CD4-positive, alpha-beta T cell treated with Interleukin-10 for 1 hour (primary cell): ENCODE results near the gene IFNA7.
"Not testable (repeated sequence)": the region's sequence is repeated elsewhere in the genome, so short reads cannot be mapped to it uniquely, and the experiment has no call there.

Experiments
- DNase-seq: peaks from one replicate; pipeline ENCODE4 v3.0.0-alpha.2; 2020

IFNA7 gene

GRCh38 chr9:21202105-21202504, at the start of gene IFNA7:
IFNA7 (minus strand) TSS chr9:21202205; CDS start chr9:21202165, 40 bp downstream.
- DNase-seq: not testable (repeated sequence)

GRCh38 chr9:21251638-21252037, 49.6 kb upstream of the IFNA7 start:
- DNase-seq: no peak

DNA sequence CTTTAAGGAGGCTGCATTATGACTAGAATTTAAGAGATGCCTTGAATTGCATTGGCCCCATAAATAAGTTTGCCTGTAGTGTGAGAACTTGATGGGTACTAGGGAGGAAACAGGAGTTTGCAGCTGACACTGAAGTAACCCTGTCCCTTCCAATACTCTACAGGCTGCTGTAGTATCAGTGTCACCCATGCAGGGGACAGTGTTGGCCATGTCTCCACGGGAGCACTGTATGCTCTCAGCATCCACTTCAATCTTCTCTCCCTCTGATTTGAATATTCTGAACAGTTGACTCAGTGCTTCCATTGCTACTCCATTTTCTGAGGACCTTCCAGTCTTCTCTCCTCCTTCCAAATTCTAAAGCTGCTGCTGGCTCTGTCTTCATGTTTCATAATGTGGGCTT, 49.2 kb upstream of the IFNA7 start:
- DNase-seq: no peak

DNA sequence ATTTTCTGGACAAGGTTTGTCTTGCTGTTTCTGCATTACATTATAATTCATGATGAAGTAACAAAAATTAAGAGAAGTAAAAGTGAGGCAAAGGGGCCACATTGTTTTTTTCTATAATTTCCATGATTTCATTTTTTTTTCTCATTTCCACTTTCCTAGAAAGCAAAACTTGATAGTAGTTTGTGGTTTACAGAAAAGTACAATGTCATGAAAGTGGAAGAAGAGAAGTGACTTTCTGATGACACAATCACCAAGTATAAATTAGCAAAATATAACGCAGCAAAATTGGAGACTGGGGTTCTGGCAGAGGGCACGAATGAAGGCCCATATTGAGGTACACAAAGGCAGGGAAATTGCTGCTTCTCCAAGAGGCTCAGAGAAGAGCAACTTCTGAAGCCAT, 42.8 kb upstream of the IFNA7 start:
- no peak for DNase-seq

DNA sequence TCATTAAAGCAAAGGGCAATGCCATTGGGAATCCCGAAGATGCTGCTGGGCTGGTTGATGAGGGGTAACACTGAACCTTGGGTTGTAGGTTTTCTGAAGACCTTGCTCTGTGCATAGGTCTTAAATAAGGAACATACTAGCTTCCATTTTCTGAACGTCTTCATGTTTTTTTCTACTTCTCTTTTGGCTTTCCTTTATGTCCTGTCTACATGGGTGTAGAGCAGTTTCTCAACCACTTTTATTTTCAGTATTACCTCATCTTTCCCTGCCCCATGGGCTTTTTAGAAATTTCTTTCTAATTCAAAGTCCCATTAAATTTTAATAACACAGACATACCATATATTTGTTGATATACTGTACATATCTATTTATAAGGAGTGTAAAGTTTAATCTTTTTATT, 37.9 kb upstream of the IFNA7 start, which contains the start of gene IFNA14:
IFNA14 (minus strand) TSS at position 95 of the 400 bp plus-strand sequence; CDS start at position 25, 70 bp downstream.
- no peak for DNase-seq

DNA sequence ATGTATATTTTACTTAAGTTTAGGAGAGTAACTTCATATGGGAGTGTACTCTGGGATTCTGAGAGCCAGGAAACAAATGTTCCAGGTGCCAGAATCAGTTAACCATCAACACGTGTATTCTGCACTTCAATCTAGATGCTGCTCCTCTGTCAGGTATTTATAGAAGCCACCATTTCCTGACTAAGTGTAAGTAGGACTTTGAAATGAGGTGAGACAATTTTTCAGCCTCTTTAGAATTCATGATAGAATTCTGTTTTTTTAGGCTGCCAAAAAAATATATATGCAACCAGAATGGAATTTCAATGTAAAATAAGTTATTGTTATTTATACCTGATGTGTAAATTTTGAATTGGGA, 34.3 kb upstream of the IFNA7 start:
- DNase-seq: not testable (repeated sequence)

DNA sequence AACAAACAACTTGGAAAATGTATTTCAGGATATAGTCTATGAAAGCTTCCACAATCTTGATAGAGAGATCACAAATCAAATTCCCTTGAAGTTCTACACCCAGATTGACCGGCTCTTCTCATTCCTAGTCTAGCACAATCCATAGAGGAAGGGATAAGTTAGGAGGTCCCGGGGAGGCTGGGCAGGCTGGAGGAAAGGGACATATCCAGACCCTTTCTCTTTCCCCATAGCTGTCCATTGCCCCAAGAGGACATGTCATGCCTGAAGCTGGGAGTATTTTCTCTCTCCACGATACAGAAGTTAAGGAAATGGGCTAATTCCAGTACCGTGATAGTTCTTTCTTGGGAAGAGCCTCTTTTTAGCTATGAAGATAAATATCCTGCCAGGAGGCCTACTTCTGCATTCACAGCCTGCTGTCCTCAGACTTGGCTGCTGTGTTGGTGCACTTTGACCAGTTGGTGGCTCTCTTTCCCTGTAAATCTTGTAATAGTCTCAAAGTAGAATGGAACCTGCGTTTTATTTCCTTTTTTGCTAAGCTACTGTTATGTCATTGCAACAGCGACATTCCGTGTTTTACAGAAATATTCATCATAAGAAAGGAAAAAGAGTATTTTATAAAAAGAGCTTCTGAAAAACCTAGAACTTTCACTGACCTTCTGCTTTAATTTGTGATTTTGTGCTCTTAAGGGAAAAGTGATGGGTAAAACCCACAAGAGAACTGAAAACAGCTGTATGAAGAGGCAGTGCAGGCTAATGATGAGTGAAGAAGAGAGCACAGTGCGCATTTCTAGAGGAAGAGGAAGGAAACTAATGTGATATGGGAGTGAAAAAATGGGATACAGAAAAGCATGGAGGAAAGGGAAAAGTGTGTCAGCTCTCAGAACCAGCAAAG, 33.7 kb upstream of the IFNA7 start:
- DNase-seq: peak; percentile 57

DNA sequence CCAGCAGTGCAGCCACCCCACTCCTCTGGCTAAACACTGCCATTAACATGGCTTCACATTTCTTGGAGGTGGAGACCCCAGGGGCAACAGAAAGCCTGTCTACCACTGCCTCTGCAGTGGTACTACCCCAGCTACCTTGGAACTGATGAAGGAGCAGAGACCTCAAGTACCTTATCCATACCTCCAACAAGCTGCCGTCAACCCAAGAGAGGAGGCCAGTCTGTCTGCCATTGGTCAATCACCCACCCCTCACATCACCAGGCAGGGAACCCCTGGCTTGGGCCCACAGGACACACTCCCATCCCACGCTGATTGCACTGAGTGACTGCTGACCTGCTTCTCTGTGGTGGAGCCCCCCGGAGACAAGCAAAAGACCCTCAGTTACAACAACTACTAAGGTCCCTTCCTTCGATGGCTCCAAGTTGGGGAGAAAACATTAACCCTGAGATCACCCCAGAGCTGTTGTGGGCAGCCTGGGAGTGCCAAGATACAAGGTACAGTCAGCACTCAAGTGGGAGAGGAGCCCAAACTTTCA, 32.2 kb upstream of the IFNA7 start:
- no peak for DNase-seq

- no peak for DNase-seq
Observed at GRCh38 chr9:21233258-21233657, 31.3 kb upstream of the IFNA7 start.

- no peak for DNase-seq
Observed at GRCh38 chr9:21228122-21228521, 26.1 kb upstream of the IFNA7 start, which contains the start of gene IFNA17. IFNA17 (minus strand) TSS chr9:21228222; CDS start chr9:21228173, 49 bp downstream.

- not testable (repeated sequence) for DNase-seq
Observed at GRCh38 chr9:21217211-21217610, 15.2 kb upstream of the IFNA7 start, which contains the start of gene IFNA16. IFNA16 (minus strand) TSS chr9:21217311; CDS start chr9:21217305, 6 bp downstream.

DNA sequence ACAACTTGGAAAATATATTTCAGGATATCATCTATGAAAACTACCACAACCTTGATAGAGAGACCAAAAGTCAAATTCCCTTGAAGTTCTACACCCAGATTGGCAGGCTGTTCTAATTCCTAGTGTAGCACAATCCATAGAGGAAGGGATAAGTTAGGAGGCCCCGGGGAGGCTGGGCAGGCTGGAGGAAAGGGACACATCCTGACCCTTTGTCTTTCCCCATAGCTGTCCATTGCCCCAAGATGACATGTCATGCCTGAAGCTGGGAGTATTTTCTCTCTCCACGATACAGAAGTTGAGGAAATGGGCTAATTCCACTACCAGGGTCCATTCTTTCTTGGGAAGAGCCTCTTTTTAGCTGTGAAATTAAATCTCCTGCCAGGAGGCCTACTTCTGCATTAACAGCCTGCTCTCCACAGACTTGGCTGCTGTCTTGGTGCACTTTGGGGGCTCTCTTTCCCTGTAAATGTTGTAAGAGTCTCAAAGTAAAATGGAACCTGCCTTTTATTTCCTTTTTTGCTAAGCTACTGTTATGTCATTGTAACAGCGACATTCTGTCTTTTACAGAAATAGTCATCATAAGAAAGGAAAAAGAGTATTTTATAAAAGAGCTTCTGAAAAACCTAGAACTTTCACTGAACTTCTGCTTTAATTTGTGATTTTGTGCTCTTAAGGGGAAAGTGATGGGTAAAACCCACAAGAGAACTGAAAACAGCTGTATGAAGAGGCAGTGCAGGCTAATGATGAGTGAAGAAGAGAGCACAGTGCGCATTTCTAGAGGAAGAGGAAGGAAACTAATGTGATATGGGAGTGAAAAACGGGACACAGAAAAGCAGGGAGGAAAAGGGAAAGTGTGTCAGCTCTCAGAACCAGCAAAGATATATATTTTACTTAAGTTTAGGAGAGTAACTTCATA, 11.7 kb upstream of the IFNA7 start:
- DNase-seq: not testable (repeated sequence)

DNA sequence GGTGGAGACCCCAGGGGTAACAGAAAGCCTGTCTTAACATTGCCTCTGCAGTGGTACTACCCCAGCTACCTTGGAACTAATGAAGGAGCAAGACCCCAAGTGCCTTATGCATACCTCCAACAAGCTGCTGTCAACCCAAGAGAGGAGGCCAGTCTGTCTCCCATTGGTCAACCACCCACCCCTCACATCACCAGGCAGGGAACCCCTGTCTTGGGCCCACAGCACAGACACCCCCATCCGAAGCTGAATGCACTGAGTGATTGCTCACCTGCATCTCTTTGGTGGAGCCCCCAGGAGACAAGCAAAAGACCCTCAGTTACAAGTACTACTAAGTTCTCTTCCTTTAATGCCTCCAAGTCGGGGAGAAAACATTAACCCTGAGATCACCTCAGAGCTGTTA, 10.2 kb upstream of the IFNA7 start:
- not testable (repeated sequence) for DNase-seq

DNA sequence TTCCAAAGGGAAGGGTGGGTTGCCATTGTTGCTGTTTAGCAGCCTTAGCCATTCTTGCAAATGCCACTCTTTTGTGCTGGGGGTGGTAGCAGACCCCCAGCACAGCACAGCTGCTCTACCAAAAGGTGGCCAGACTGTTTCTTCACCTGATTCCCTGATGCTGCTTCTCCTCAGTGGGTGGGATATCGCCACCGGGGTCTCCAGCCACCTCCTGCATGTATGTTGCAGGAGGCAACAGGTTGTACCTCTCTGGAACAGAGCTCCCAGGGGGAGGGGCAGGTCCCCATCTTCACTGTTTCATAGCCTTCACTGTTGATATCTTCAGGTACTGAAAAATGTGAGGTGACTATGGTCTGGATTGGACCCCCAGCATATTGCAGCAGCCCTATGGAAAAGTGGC, 8.8 kb upstream of the IFNA7 start:
- DNase-seq: not testable (repeated sequence)

DNA sequence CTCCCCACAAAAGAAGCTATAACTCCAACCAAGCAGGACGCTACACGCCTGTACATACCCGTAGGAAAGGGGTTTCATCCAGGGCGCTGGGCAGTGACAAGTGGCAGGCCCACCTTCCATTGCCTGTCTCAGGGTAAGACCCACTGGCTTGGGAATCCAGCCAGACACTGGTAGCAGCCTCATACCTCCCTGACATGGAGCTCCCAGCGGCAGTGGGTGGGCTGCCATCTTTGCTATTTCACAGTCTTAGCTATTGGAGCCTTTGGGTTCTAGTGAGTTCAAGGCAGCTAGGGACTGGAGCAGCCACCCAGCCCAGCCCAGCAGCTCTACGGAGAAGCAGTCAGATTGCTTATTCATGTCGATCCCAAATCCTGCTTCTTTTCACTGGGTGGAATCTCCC, 8.3 kb upstream of the IFNA7 start:
- DNase-seq: no peak

GRCh38 chr9:21207043-21207442, 5.0 kb upstream of the IFNA7 start, which contains the start of gene IFNA10:
IFNA10 (minus strand) TSS chr9:21207143; CDS start chr9:21207097, 46 bp downstream.
- DNase-seq: not testable (repeated sequence)

GRCh38 chr9:21205204-21205603, 3.2 kb upstream of the IFNA7 start:
- DNase-seq: no peak

GRCh38 chr9:21194867-21195776, 6.9 kb downstream of the IFNA7 start:
- DNase-seq: peak; percentile 70

DNA sequence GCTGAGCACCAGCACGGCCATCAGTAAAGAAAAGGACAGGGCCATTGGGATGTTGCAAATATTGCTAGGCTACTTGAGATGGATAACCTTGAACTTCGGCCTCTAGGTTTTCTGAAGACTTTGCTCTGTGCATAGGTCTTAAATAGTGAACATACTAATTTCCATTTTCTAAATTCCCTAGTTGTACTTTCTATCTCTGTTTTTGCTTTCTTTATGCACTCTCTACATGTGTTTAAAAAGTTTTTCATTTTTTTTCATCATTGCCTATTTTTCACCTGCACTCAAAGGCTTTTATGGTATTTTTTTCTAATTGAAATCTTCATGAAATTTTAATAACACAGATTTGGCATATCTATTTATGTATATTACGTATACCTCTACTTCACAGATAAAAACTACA, 14.5 kb downstream of the IFNA7 start, which contains the start of gene IFNA4:
IFNA4 (minus strand) TSS at position 101 of the 400 bp plus-strand sequence; CDS start at position 45, 56 bp downstream.
- not testable (repeated sequence) for DNase-seq

DNA sequence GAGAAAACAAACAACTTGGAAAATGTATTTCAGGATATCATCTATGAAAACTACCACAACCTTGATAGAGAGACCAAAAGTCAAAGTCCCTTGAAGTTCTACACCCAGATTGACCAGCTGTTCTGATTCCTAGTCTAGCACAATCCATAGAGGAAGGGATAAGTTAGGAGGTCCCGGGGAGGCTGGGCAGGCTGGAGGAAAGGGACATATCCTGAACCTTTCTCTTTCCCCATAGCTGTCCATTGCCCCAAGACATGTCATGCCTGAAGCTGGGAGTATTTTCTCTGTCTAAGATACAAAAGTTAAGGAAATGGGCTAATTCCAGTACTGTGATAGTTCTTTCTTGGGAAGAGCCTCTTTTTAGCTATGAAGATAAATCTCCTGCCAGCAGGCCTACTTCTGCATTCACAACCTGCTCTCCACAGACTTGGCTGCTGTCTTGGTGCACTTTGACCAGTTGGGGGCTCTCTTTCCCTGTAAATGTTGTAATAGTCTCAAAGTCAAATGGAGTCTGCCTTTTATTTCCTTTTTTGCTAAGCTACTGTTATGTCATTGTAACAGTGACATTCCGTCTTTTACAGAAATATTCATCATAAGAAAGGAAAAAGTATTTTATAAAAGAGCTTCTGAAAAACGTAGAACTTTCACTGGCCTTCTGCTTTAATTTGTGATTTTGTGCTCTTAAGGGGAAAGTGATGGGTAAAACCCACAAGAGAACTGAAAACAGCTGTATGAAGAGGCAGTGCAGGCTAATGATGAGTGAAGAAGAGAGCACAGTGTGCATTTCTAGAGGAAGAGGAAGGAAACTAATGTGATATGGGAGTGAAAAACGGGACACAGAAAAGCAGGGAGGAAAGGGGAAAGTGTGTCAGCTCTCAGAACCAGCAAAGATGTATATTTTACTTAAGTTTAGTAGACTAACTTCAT, 18.9 kb downstream of the IFNA7 start:
- DNase-seq: peak; percentile 58
